H1 (cell line): ENCODE results near the gene TET1. TPM values are rescaled to one million over a fixed set of nuclear protein-coding genes. Genes with fewer than 3 reads are reported as not detected.

Source experiments
- BCL11A ChIP-seq, 2 experiments: IDR thresholded peaks; one replicate each; pipeline ENCODE4 v1.6.1; 2011; ENCODE audit warnings: low read depth in 2 of 2, low read length in 2 of 2, mild to moderate bottlenecking in 2 of 2
- GABPA ChIP-seq: IDR thresholded peaks from 2 replicates; pipeline ENCODE4 v1.6.1; 2011; ENCODE audit warnings: mild to moderate bottlenecking, low read length, moderate library complexity, borderline replicate concordance; ENCODE audit not compliant: insufficient read depth
- HDAC6 ChIP-seq: IDR thresholded peaks from one replicate; pipeline ENCODE4 v1.7.1; 2012; ENCODE audit warnings: low read depth, mild to moderate bottlenecking, inconsistent platforms, low read length, moderate library complexity
- KDM4A ChIP-seq: IDR thresholded peaks from one replicate; pipeline ENCODE4 v1.7.1; 2012; ENCODE audit warnings: low read depth, mild to moderate bottlenecking, moderate library complexity, low read length, inconsistent platforms; ENCODE audit not compliant: severe bottlenecking
- NRF1 ChIP-seq: IDR thresholded peaks from 2 replicates; pipeline ENCODE4 v1.6.1; 2011; ENCODE audit warnings: mild to moderate bottlenecking, low read depth, low read length, improper control_type of control experiment
- POU5F1 ChIP-seq: IDR thresholded peaks from 2 replicates; pipeline ENCODE4 v1.6.1; 2011; ENCODE audit warnings: low read depth, mild to moderate bottlenecking, low read length, moderate library complexity
- SP4 ChIP-seq: IDR thresholded peaks from 2 replicates; pipeline ENCODE4 v1.6.1; 2012; ENCODE audit warnings: low read length, inconsistent platforms
- SRF ChIP-seq: IDR thresholded peaks from 2 replicates; pipeline ENCODE4 v1.6.1; 2011; ENCODE audit warnings: mild to moderate bottlenecking, low read depth, low read length, moderate library complexity
- polyA plus RNA-seq, 7 experiments: library from polyadenylated mRNA; depleted of rRNA in 3 of 7; stranded (reverse) in 5 of 7; unstranded in 2 of 7; fragments of >200 nt in 5 of 7; fragments of 200-250 nt in 2 of 7; gene quantifications; 1 replicate in 5 of 7; 2 replicates in 1 of 7; 4 replicates in 1 of 7; pipeline versions ENCODE4 v1.2.1 to v1.2.3, GENCODE V29; 2011 to 2013; ENCODE audit warnings: missing spikeins in 2 of 7, mixed read lengths in 2 of 7
- total RNA-seq: library from RNA; stranded (reverse); fragmentation: NEBNext Ultra II Directional; extraction: Animal tissue kit (Norgen Biotek cat#: 25700); gene quantifications from 2 replicates; pipeline ENCODE4 v1.2.1, GENCODE V29; 2021
- TF ChIP-seq, protein P1 (sequence below): IDR thresholded peaks from 2 replicates; pipeline ENCODE4 v1.6.1; 2011; ENCODE audit warnings: low read length, improper control_type of control experiment

The TET1 gene
- total and polyA plus RNA-seq, 2 of the 8 experiments (the other 6 are each of a cell fraction or from before 2014, with no cell fraction given), result 15.2 to 69.3 TPM

DNA sequence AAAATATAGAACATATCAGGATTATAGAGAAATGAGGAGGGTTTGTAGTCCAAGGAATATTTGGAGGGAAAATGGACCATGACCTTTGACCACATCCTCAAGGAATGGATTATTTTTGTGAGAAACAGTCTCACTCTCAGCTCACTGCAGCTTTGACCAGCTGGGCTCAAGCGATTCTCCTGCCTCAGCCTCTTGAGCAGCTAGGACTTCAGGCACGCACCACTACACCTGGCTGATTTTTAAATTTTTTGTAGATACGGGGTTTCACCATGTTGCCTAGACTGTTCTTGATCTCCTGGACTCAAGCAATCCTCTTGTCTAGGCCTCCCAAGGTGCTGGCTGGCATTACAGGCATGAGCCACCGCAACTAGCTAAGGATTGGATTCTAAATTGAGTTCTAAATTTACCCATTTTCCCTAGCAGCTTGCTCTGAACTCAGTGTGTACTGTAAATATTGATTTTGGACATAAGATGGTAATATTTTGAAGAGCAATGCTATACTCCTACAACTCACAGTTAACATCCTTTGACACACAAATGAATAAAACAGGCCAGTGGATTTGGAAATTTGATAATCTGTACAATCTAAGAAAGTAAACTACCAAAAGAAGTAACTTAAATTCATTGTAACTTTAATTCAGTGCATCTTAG is 73.8 kb downstream of the TET1 start (continued):
- TF ChIP-seq GABPA, result no peak
- TF ChIP-seq NRF1, result no peak
- no peak for TF ChIP-seq SP4
- TF ChIP-seq BCL11A (IDR thresholded peaks at IDR 0.05; ENCODE audit: low read depth in 2 of 2, low read length in 2 of 2), result no peak
- TF ChIP-seq SRF, result no peak
- TF ChIP-seq HDAC6, result no peak
- no peak for TF ChIP-seq POU5F1
- TF ChIP-seq KDM4A, result no peak
- TF ChIP-seq, protein P1, sequence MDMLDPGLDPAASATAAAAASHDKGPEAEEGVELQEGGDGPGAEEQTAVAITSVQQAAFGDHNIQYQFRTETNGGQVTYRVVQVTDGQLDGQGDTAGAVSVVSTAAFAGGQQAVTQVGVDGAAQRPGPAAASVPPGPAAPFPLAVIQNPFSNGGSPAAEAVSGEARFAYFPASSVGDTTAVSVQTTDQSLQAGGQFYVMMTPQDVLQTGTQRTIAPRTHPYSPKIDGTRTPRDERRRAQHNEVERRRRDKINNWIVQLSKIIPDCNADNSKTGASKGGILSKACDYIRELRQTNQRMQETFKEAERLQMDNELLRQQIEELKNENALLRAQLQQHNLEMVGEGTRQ, result no peak
